Activated gamma-delta T cell (primary cell): ENCODE results near the gene EXO5.
"Not testable (repeated sequence)": the region's sequence is repeated elsewhere in the genome, so short reads cannot be mapped to it uniquely, and the experiment has no call there.

ENCODE experiments used
- DNase-seq: peaks from one replicate; lab custom pipeline; 2025; lab: John Stamatoyannopoulos, UW

The EXO5 gene

GRCh38 chr1:40553017-40553416, 44.5 kb downstream of the EXO5 start:
- no peak for DNase-seq

DNA sequence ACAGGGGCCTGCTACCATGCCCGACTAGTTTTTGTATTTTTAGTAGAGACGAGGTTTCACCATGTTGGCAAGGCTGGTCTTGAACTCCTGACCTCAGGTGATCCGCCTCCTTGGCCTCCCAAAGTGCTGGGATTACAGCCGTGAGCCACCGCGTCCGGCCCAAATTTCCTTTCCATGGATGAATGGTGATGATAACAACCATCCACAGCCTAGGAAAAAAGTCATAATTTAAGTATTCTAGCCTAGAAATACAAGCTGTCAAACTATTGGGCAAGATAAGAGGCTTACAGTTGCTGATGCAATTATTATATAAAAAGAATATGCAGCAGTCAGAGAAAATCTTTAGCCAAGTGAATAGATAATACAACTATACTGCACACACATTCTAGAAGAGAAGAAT, 46.2 kb downstream of the EXO5 start:
- not testable (repeated sequence) for DNase-seq

- no peak for DNase-seq
These were observed 47.6 kb downstream of the EXO5 start for GRCh38 chr1:40556121-40556520.

- DNase-seq = not testable (repeated sequence)
These were observed 49.7 kb downstream of the EXO5 start for GRCh38 chr1:40558241-40558640.

DNA sequence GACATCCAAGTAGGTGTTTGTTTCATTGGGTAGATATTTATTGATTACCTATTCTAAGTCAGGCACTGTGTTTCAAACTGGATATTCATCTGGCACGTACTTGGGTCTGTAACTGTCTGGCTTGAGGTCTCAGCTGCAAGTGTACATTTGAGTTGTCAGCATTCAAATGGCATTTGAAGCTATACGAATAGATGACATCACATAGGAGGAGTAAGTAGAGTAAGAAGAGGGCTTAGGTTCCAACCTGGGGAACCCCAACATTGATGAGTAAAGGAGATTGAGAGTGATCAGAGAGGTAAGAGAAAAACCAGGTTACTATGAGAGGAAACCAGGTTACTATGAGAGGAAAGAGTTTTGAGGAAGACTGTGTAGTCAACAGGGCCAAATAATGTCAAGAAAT, 53.6 kb downstream of the EXO5 start:
- DNase-seq = no peak

DNA sequence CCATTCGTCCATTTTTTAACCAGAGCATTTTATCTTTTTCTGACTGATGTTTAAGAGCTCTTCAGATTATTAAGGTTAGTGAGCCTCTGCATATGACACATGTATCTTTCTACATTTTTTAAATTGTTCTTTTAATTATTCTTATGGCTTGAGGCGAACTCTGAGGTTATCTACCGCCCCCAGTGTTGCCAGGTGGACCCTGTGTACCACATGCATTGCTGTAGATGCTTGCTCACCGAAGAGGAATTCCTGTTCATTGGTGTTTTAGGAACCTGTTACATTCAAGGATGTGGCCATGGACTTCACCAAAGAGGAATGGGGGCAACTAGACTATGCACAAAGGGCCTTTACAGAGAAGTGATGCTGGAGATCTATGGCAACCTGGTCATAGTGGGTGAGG, 54.7 kb downstream of the EXO5 start:
- no peak for DNase-seq

DNA sequence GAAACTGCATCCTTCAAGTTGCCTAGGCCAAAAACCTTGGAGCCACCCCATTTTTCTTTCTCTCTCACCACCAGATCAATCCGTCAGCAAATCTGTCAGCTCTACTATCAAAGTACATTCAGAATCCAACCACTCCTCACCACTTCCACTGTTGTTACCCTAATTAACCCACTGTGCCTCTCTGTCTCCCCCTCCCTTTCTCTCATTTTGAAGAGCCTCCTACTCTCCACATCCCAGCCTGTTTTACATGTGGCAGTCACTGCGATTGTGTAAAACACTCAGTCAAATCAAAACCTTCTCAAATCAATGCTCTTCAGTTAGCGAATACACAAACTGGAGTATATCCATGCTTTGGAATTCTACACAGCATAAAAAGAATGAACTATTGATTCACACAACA, 55.9 kb downstream of the EXO5 start:
- DNase-seq = no peak

DNA sequence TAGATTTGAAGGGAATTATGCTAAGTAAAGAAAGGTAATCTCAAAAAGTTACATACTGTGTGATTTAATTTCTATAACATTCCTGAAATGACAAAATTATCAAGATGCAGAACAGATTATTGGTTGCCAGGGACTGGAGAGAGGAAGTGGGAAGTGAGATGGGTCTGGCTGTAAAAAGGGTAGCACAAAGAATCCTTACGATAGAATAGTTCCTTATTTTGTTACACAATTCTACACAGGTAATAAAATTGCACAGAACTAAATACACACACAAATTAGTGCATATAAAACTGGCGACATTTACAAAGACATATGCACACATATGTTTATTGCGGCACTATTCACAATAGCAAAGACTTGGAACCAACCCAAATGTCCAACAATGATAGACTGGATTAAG, 56.3 kb downstream of the EXO5 start:
- no peak for DNase-seq
